CD4-positive, alpha-beta T cell treated with Interleukin-12 subunit alpha and Interleukin-12 subunit beta, for 1 hour (primary cell): Measurements from ENCODE around the gene CD7.

Source experiments
- DNase-seq: peaks from one replicate; pipeline ENCODE4 v3.0.0-alpha.2; 2020

CD7 gene

DNA sequence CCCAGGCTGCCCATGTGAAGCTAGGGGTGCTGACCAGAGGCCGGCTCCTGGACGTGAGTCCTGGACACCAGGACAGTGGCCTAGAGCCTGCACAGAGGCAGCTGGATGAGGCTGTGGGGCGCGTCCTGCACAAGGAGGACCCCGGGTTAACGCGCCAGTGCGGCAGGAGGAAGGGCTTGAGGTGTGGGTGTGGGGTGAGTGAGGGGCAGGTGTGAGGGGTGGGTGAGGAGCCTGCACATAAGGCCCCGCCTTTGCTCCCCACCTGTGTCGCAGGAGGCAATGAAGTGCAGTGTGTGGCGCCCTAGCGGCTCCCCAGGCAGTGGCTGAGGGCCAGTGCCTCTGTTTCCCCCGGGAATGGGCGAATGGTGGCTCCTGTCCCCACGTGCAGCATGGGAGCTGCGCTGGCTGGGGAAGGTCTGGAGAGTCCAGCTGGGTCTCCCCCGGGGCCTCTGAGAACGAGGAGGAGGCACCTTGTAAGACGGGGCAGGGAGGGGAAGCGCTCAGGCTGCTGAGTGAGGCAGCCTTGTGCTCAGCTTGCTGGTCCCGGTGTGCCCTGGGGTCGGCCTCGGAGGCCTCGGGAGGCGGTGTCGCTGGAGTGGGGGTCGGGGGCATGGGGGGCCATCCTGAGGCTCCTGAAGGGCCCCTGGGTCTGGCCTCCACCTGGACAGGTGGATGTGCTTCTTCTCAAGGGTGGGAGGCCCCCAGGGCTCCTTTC, 3.2 kb downstream of the CD7 start:
- DNase-seq, result no peak

DNA sequence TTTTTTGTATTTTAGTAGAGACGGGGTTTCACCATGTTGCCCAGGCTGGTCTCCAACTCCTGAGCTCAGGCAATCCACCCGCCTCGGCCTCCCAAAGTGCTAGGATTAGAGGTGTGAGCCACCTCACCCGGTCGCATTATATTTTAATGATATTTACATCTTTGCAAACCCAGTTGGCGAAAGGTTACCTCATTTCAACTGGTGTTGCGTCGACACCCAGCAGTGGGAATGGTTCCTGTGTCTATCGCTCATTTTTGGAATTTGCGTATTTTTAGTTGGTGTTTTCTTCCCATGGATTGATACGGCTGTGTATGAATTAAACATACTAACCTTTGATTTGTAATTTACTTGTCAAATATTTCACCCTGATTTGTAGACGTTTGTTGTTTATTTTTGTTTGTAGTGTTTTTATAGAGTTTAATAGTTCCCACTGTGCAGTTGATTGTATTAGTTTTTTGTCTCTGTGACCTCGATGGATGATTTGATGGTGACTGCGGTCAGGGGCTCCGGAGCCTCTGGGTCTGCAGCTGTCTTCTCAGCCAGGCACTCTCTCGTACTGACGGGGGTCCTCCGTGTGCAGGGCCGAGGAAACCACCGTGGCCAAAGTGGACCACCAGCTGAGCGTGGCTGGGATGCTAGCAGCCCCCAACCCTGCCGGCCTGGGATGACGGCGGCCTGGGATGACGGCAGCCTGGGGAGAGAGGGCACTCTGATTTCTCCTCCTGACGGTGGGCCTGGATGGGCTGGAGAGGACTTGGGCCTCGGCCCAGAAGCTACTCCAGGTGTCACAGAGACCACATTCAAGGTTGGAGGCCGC, 4.0 kb downstream of the CD7 start:
- DNase-seq, result no peak

DNA sequence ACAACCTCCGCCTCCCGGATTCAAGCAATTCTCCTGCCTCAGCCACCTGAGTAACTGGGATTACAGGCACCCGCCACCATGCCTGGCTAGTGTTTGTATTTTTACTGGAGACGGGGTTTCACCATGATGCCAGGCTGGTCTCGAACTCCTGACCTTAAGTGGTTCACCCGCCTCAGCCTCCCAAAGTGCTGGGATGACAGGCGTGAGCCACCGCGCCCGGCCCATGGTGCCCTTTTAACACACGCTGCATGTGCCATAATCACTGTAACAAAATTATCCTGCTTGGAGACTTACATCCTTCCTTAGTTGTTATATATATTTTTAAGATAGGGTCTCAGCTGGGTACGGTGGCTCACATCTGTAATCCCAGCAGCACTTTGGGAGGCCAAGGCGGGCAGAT, 5.4 kb downstream of the CD7 start:
- no peak for DNase-seq

DNA sequence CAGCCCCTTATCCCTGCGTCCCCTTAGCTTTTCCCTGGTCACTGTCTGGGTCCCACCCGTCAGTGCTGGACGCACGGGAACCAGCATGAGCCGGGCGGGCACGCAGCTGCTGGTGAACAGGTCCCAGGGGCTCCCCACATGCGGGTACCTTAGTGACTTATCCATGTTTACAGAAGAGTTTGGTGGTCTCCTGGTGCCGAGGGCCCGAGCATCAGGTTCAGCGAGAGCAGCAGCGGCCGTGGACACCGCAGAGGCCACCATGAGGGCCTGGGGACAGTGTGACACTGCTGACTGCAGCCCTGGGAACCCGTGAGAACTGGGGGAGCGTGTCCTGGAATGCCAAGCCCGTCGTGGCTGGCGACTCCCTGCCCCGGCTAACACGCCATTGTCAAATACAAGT, 6.5 kb downstream of the CD7 start:
- DNase-seq, result no peak

DNA sequence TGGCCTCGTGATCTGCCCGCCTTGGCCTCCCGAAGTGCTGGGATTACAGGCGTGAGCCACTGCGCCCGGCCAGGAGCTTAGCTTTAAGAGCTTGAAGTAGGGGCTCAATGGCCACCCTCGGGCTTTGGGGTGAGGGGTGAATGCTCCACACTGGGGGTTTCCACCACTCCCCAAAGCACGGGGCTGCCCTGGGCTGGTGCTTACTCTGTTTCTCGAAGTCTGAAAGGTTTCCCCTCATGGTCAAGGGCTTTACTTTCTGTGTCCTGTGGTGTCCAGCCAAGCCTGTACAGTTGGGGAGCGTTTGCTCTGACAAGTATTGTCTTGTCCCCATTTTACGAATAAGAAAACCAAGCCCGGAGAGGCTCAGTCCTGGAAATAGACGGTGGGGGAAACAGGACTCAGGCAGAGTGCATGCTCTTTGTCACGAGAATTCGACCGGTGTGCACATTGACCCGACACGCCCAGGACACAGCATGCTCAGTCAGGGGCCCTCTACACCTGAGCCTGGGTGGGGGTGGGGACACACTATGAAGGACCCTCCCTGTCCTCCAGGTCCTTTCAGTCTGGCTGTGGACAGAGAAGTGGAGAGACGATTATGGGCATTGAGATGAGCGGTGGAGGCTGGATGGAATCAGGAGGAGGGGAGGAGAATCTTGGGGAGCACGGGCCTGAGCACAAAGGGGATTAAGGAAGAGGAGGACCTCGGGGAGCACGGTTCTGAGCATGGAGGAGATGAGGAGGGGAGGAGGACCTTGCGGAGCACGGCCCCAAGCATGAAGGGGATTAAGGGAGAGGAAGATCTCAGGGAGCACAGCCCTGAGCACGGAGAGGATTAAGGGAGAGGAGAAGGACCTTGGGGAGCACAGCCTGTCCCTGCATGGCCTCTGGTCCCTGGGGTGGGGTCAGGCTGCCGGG, 7.5 kb downstream of the CD7 start:
- no peak for DNase-seq

DNA sequence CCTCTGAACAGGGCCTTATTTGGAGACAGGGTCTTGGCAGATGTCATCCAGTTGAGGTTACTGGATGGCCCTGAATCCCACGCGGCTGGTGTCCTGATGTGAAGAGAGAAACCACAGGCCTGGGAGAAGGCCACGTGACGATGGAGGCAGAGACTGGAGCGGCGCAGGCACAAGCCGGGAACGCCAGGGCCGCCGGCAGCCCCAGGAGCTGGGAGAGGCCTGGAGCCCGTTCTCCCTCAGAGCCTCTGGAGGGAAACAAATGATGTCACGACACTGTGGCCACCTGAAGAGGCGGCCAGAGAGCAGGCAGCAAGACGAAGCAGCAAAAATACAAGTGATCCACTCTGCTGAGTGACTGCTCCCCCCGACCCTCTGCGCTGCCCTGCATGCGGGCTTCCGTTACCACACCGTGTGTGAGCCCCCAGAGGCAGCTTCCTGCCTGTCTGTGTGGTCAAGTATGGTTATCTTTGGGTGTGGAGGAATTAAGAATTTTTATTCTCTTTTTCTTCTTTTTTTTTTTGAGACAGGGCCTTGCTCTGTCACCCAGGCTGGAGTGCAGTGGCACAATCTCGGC, 11.6 kb downstream of the CD7 start:
- DNase-seq, result no peak

DNA sequence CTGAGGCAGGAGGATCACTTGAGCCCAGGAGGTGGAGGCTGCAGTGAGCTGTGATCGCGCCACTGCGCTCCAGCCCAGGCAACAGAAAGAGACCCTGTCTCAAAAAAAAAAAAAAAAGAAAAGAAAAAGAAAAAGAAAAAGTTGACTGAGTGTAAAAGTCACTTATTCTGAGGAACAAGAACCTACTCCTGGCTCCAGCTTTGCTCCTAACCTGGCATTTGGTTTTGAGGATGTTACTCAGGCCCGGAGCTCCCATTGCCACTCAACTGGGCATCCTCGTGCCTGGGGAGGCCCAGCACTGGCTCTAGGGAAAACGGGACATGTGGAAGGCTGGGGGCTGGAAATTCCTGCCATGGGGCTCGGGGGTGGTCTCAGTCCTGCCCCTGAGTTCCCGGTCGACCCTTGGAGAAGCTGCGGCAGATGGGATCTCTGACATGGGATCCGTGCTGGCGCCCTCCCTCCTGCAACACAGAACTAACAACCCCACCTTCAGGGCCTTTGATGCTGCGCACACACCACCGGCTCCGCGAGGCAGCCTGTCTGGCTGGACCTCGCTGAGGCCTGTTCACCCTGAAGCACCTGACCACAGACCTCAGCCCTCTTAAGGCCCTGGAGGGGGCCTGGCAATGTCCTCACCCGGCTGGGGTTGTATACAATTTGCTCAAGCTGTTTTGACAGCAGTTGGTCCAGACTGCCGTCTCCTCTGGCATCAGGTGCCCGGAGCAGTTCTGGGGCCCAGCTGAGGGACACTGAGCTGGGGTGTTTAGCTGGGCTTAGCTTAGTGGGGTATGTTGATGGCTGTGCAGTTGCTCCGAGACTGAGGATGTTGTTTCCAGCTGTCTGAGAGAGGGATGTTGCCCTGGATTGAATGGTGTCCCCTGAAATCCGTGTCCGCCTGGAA, 12.3 kb downstream of the CD7 start:
- no peak for DNase-seq

DNA sequence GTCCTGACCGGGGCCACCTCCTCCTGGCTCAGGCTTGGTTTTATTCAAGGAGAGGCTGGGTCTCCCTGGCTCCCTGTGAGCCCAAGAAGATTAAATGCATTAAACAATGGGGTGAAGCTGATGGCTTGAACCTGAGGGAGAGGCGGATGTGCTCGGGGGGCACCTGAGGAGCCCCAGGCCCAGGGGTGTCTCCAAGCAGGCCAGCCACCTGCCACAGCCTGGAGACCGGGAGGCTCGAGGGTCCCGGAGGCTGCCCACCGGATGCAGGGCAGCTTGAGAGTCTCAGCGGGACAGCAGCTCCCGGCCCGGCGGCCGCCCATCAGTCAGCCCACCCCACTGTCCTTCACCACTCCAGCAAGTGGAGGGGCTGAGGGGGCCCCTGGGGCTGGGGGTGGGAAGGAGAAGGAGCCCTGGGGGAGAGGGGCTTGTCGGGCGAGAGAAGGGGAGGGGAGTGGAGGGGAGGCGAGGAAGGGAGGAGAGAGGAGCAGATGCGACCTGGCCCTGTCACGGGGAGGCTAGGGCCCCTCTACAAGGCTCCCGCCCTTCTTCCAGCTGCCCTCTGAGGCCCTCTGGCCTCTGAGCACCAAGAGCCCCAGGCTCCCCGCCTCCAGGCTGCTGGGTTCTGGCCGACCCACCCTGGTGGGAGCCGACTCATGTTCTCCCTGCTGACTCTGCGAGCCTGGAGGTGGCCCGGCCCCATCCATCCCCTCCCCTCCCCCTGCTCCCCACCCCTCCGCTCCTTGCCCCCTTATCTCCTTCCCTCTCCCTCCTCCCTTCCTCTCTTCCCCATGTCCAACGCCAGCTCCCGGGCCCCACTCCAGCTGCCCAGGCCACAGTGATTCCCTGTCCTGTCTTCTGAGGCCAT, 13.2 kb downstream of the CD7 start:
- no peak for DNase-seq

DNA sequence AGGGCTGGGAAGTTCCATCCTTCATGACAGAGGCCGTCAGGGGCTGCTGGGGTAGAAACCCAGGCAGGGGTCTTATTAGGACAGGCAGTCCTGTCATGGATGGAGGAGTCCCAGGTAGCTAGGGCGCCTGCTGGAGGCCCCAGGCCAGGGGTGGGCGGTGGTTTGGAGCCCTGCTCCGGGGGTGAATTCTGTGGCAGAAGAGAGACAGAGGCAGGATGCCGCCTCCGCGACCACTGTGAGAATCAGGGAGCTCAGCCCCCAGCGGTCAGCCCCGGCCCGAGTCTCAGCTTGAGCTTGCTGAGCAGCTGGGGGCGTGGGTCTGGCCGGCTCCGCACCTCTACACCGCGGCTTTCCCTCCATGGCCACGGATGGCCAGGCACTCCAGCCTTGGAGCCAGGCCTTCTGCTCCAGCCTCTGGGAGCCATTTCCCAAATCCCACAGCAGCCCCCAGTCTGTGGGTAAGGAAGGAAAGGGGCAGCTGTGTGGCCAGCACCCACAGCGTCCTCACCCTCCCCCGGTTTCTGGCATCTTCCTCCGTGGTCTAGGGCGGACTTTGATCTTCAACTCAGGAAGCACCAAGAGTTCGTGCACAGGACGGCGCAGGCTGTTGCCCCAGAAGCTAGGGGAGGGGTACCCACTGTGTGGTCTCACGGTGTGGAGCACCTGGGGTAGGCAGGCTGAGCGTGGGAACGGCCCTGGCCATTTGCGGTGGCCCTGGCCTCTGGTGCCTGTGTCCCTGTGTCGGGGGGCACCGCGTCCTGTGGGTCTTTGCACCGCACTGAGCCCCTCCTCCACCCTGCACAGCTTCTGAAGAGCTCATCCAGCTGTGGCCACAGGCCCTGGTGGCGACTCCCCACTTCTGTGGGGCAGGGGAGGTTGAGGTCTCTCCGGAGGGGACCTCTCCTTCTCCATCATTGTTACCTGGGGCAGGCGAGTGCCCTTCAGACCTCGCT, 14.1 kb downstream of the CD7 start:
- peak; percentile 56 for DNase-seq

DNA sequence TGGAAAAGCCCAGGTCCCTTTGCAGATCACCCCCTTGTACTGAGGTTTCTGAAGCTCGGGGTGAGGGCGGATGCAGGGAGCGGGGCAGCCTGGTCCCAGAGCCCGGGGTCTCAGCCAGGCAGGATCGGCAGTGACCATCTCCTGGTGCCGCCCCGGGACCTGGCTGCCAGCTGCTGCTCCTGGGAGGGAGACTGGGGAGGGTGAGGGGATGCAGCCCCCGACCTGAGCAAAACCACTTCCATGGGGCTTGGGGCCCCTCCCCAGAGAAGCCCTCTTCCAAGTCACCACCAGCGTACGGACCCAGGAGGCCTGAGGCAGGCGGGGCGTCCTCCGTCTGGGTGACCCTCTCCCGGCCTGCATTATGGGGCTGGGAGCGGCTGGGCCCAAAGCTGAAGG, 14.8 kb downstream of the CD7 start:
- DNase-seq, result no peak

DNA sequence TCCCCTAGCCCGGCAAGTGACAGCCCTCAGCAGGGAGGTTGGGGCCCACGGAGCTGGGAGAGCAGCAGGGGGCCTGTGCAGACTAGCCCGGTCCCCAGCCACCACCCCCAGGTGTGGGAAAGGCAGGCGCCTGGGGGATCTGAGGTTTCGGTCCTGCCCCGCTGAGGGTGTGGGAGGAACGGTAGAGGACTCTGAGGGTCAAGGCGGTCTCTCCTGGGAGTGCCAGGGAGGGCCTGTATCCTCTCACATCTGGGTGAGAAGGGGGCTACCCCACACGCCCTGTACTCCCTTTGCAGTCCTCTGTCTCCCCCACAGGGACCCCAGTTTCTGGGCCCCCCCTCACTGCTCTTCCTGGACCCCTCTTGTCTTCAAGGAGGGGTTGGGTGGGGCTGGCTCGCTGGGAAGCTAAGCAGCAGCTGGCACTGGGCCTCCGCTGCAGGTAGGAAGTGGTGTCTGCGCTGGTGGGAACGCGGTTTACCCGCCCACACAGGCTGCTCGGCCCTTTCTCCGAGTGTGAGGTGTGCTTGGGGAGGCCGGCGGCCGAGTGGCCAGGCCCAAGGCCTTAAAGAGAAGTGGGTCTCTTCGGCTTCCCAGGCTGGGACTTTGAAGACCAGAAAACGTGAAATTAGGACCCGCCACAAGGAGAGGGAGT, 15.4 kb downstream of the CD7 start:
- peak; percentile 59 for DNase-seq

DNA sequence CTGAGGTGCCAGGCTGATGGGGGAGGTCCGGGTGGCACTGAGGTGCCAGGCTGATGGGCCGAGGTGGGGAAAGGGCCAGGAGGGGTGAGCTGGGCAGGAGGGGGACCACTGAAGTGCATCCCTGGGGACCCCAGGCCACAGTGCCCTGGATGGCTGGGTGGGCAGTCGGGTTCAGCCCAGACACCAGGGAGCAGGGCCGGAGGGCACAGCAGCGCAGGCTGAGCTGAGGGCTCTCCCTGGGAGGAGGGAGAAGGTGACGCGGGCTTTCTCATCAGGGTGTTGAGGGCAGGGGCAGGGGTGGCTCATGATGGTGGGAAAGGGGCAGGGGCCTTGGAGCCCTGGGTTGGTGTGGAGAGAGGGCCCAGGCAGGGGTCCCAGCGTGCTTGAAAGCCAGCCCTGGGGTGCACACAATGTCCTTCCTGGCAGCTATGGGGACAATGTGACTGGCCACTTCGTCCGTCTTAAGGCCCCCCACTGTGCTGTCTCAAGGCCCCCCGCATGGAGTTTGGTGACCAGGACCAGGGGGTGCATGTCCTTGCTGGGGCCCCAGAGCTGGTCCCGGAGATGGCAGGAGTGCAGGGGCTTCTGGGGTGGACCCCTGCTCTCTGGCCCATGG, 16.0 kb downstream of the CD7 start:
- no peak for DNase-seq

DNA sequence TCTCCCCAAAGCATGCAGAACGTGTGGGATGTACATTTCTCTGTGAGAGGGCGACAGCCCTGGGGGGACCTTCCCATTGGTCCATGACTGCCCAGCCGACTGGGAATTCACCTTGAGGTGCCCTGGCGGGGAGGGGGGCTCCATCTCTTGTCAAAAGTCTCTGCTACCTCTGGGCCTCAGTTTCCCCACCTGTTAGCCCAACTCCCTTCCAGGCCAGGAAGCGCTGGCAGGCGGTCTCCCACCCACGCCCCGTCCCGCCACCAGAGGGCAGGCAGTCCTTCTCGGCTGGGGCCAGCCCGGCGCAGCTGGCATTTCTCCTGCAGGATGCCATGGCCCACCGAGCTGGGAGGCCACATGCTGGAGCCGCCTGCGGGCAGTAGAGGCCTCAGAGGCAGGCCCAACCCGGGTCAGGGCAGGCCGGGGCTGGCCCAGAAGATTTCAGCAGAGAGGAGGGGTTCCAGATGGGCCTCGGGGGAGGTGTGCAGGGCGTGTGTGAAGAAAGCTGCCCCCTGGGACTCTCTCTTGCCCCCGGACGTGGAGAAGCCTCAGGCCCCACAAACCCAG, 16.6 kb downstream of the CD7 start:
- peak; percentile 70 for DNase-seq

DNA sequence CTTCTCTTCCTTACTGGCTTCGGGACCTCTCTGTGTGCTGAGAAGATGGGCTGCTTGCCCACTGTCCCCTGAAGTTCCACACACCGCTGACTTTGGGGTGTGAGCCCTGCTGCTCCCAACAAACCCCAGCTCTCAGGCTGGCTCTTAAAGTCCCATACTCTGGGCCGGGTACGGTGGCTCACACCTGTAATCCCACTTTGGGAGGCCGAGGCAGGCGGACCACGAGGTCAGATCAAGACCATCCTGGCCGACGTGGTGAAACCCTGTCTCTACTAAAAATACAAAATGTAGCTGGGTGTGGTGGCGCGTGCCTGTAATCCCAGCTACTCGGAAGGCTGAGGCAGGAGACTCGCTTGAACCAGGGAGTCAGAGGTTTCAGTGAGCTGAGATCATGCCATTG, 17.2 kb downstream of the CD7 start:
- DNase-seq, result no peak

DNA sequence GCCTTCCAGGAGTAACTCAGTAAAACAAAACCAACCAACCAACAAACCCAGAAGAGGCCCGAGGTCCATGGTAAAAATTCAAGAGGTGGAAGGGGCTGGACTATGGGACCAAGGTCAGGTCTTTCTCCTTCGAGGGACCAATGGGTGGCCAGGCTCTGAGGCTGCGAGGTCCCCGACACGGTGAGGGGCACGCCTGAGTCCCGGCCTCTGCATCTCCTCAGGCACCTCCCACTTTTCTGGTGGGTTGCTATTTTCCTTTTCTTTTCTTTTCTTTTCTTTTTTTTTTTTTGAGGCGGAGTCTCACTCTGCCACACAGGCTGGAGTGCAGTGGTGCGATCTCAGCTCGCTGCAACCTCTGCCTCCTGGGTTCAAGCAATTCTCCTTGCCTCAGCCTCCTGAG, 18.0 kb downstream of the CD7 start:
- no peak for DNase-seq

DNA sequence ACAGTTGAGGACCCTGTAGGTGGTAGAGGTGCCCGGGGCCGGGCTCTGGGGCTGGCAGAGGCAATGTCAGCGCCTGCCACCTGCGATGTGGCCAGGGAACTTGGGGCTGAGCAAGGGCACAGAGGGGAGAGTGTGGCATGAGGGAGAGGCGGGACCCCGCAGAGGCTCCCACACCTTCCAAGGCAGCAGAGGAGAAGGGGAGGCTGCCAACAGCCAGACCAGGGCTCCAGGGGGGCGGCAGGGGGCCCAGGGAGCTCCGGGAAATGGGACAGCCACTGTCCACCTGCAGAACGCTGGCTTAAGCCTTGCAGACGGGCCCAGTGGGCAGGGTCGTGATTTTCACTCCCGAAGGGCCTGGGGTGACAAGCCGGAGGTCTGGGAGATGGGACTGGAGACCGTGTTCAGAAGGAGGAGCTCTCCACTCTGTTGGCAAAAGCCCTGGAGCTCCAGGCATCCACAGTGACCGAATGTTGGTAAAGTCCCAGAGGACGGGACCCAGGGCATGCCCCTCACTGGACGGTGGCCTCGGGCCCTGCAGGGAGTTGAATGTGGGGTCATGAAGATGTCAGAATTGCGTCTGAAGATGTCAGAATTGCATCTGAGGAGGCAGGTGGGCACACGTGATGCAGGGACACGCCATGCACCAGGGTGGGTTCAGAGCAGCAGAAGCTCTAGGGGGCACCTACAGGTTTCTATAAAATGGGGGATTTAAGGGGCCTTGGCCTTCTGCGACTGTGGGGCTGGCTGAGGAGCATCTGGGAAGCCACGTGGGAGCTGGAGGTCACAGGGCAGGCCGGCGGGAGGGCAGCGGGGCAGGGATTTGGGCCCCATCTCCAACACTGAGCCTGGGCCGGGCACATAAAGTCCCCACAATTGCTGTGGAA, 18.6 kb downstream of the CD7 start:
- DNase-seq, result no peak
